IMR-90 (cell line): ENCODE results near the gene PNMA1. TPM values are rescaled to one million over a fixed set of nuclear protein-coding genes. Genes with fewer than 3 reads are reported as not detected.

ENCODE experiments used
- ATAC-seq: fragments of 200-7000 bp; cut with Tn5 transposase; 2 replicates; pipeline ENCODE4 v1.9.1; 2020; ENCODE audit warnings: low read depth, mild to moderate bottlenecking, moderate library complexity
- BruUV-seq: library from RNA; stranded (reverse); fragments of 400-500 nt; replicated peaks from 2 replicates; lab custom pipeline; 2021; lab: Mats Ljungman, UMichigan
- CTCF ChIA-PET: fragments of 300-600 bp; formaldehyde crosslinking; extraction: SDS; loops from one replicate; lab custom pipeline; 2021; ENCODE audit warnings: antibody characterized with exemption; lab: Yijun Ruan, JAX
- POLR2A ChIA-PET: fragments of 300-600 bp; sonication (Branson Sonifier 250); formaldehyde crosslinking; loops from one replicate; lab custom pipeline; 2022; ENCODE audit warnings: antibody characterized with exemption; ENCODE audit not compliant: unreplicated experiment; lab: Charles Lee
- DNase-seq: peaks from one replicate; pipeline ENCODE4 v3.0.0; 2013
- H2AFZ ChIP-seq: replicated peaks from 2 replicates; pipeline ENCODE3; 2013; ENCODE audit warnings: low read length, mild to moderate bottlenecking; ENCODE audit not compliant: poor library complexity
- H2AK5ac ChIP-seq: 2 replicates; pipeline ENCODE4 v1.6.1; 2013; ENCODE audit warnings: low read depth, low read length, inconsistent platforms
- H2AK9ac ChIP-seq: replicated peaks from 2 replicates; pipeline ENCODE3; 2013; ENCODE audit warnings: mild to moderate bottlenecking, low read depth, low read length, moderate library complexity; ENCODE audit not compliant: poor library complexity
- H2BK120ac ChIP-seq: 2 replicates; pipeline ENCODE4 v1.6.1; 2013; ENCODE audit warnings: low read depth, low read length, inconsistent platforms
- H2BK15ac ChIP-seq: 3 replicates; pipeline ENCODE4 v1.6.1; 2013; ENCODE audit warnings: low read depth, low read length, inconsistent platforms
- H2BK20ac ChIP-seq: 2 replicates; pipeline ENCODE4 v1.6.1; 2013; ENCODE audit warnings: low read depth, mild to moderate bottlenecking, inconsistent platforms, low read length, moderate library complexity
- H2BK5ac ChIP-seq: 2 replicates; pipeline ENCODE4 v1.6.1; 2013; ENCODE audit warnings: mild to moderate bottlenecking, low read depth, low read length, inconsistent platforms; ENCODE audit not compliant: poor library complexity, severe bottlenecking
- H3K14ac ChIP-seq: replicated peaks from 2 replicates; pipeline ENCODE4 v1.6.1; 2013; ENCODE audit warnings: low read depth, low read length, inconsistent platforms
- H3K18ac ChIP-seq: 2 replicates; pipeline ENCODE4 v1.6.1; 2013; ENCODE audit warnings: low read depth, low read length, control low read depth
- H3K23ac ChIP-seq: 2 replicates; pipeline ENCODE4 v1.6.1; 2013; ENCODE audit warnings: low read depth, low read length, inconsistent platforms
- H3K27ac ChIP-seq: 2 replicates; pipeline ENCODE4 v1.5.1; 2013; ENCODE audit warnings: mild to moderate bottlenecking, control low read depth, low read length; ENCODE audit not compliant: insufficient read depth
- H3K27me3 ChIP-seq: 2 replicates; pipeline ENCODE4 v1.6.1; 2013; ENCODE audit warnings: low read length; ENCODE audit not compliant: control insufficient read depth, insufficient read depth
- H3K36me3 ChIP-seq: 2 replicates; pipeline ENCODE4 v1.6.1; 2013; ENCODE audit warnings: low read length, mixed read lengths; ENCODE audit not compliant: control insufficient read depth, insufficient read depth
- H3K4ac ChIP-seq: 2 replicates; pipeline ENCODE4 v1.6.1; 2013; ENCODE audit warnings: low read depth, low read length, inconsistent platforms
- H3K4me1 ChIP-seq: 2 replicates; pipeline ENCODE4 v1.6.1; 2013; ENCODE audit warnings: low read length, mixed read lengths; ENCODE audit not compliant: control insufficient read depth, insufficient read depth
- H3K4me2 ChIP-seq: 2 replicates; pipeline ENCODE4 v1.6.1; 2013; ENCODE audit warnings: low read depth, mild to moderate bottlenecking, control low read depth, low read length, moderate library complexity
- H3K4me3 ChIP-seq: 2 replicates; pipeline ENCODE4 v1.5.1; 2013; ENCODE audit warnings: low read depth, mild to moderate bottlenecking, control low read depth, low read length, moderate library complexity; ENCODE audit not compliant: insufficient read depth
- H3K56ac ChIP-seq: 2 replicates; pipeline ENCODE4 v1.6.1; 2013; ENCODE audit warnings: low read length, inconsistent platforms; ENCODE audit not compliant: insufficient read depth; ENCODE audit errors: extremely low read depth
- H3K79me1 ChIP-seq, 2 experiments: 2 replicates each; pipeline ENCODE4 v1.6.1; 2013; ENCODE audit warnings: low read length in 2 of 2, inconsistent platforms in 1 of 2, low read depth in 1 of 2
- H3K9ac ChIP-seq: 2 replicates; pipeline ENCODE4 v1.6.1; 2013; ENCODE audit warnings: low read depth, low read length, control low read depth
- H3K9me1 ChIP-seq: 2 replicates; pipeline ENCODE4 v1.6.1; 2013; ENCODE audit warnings: low read length, inconsistent platforms; ENCODE audit not compliant: insufficient read depth
- H3K9me3 ChIP-seq: 2 replicates; pipeline ENCODE4 v1.6.1; 2013; ENCODE audit warnings: low read length; ENCODE audit not compliant: control insufficient read depth, insufficient read depth
- H4K20me1 ChIP-seq: 2 replicates; pipeline ENCODE4 v1.6.1; 2013; ENCODE audit warnings: low read length, inconsistent platforms; ENCODE audit not compliant: insufficient read depth
- H4K5ac ChIP-seq: 2 replicates; pipeline ENCODE4 v1.6.1; 2013; ENCODE audit warnings: mild to moderate bottlenecking, low read depth, low read length, control low read depth
- H4K8ac ChIP-seq, 2 experiments: 2 replicates each; pipeline ENCODE4 v1.6.1; 2013; ENCODE audit warnings: low read depth in 2 of 2, low read length in 2 of 2, control low read depth in 1 of 2, inconsistent platforms in 1 of 2
- H4K91ac ChIP-seq: 2 replicates; pipeline ENCODE4 v1.6.1; 2013; ENCODE audit warnings: low read depth, low read length, inconsistent platforms; ENCODE audit not compliant: insufficient read depth
- BHLHE40 ChIP-seq: fragments of 150-350 bp; IDR thresholded peaks from 2 replicates; pipeline ENCODE4 v1.6.1; 2016; ENCODE audit warnings: mild to moderate bottlenecking, low read depth, low read length
- CEBPB ChIP-seq: IDR thresholded peaks from 2 replicates; pipeline ENCODE4 v1.6.1; 2012; ENCODE audit warnings: low read depth, low read length, improper control_type of control experiment
- CTCF ChIP-seq: conservative IDR thresholded peaks from 2 replicates; pipeline ENCODE4 v1.5.1; 2012; ENCODE audit warnings: mild to moderate bottlenecking, low read depth, low read length, improper control_type of control experiment
- FOS ChIP-seq: fragments of 150-350 bp; IDR thresholded peaks from 2 replicates; pipeline ENCODE4 v1.6.1; 2016; ENCODE audit warnings: low read depth, low read length
- MAZ ChIP-seq: IDR thresholded peaks from 2 replicates; pipeline ENCODE4 v1.6.1; 2012; ENCODE audit warnings: low read depth, mild to moderate bottlenecking, low read length, improper control_type of control experiment, moderate library complexity, borderline replicate concordance
- WGBS, 2 experiments: methylation state at CpG; one replicate each; pipeline versions ENCODE4 v1.1.5 to v1.1.7; 2013; ENCODE audit warnings: missing lambda C conversion rate in 2 of 2; ENCODE audit not compliant: insufficient read length in 1 of 2; ENCODE audit errors: extremely low coverage in 2 of 2; 5-methylcytosine and 5-hydroxymethylcytosine counted together
- dilution Hi-C: fragments of 300-500 bp; cut with HindIII; formaldehyde crosslinking; loops from one replicate; pipeline ENCODE4 v1.14.3; 2018; ENCODE audit warnings: low sequenced_read_pairs; ENCODE audit not compliant: unreplicated experiment
- in situ Hi-C: fragments of 300-500 bp; cut with MboI; formaldehyde crosslinking; loops from 3 replicates; pipeline ENCODE4 v1.14.3; 2019; ENCODE audit warnings: low sequenced_read_pairs, inconsistent platforms, mixed read lengths
- intact Hi-C: fragments of 100-400 bp; cut with micrococcal nuclease; formaldehyde crosslinking; loops from 2 replicates; pipeline ENCODE4 v1.10.0; 2022
- polyA plus RNA-seq, 3 experiments: library from polyadenylated mRNA; depleted of rRNA; stranded (reverse); fragments of >200 nt; gene quantifications; 2 replicates each; pipeline ENCODE4 v1.2.3, GENCODE V29; 2012; ENCODE audit warnings: low replicate concordance in 1 of 3
- total RNA-seq: library from RNA; depleted of rRNA; stranded (reverse); fragments of >200 nt; gene quantifications from 2 replicates; pipeline ENCODE4 v1.2.3, GENCODE V29; 2012

PNMA1 gene
- total and polyA plus RNA-seq, 2 of the 4 experiments (the other 2 are of a cell fraction) = 6.5 to 28.2 TPM

GRCh38 chr14:73741386-73741875 lies 27.2 kb upstream of the PNMA1 start:
- peak; percentile 74 for ATAC-seq
- POLR2A ChIA-PET = interaction anchor here (0.6 to 1.2 kb wide), 2 partner anchors 16 to 18 kb away, joined by 3 to 5 read pairs; a partner anchor contains a TSS

More at GRCh38 chr14:73741386-73741875, 27.2 kb upstream of the PNMA1 start:
- Histone ChIP-seq H3K9me3 (no peaks in the 10 kb centered on the region), H3K79me1 (peaks cover 34 to 99% of the 10 kb centered on the region in 2 experiments), H2AK9ac (peak overlapping the region; percentile 83), H3K9ac (peak overlapping the region; percentile 74), H3K56ac (peak overlapping the region; percentile 72; the same call in 1 of the 2 replicates), H3K27me3 (no peaks in the 10 kb centered on the region), H4K20me1 (peaks cover 93% of the 10 kb centered on the region), H3K18ac (peak overlapping the region; percentile 47), H3K4me1 (peaks cover 58% of the 10 kb centered on the region), H3K23ac (peak overlapping the region; percentile 87), H2BK15ac (peak overlapping the region; percentile 66; the same call in 1 of the 3 replicates), H4K5ac (peak overlapping the region; percentile 60; the same call in 1 of the 2 replicates), H3K4me3 (peak overlapping the region; percentile 13; the same call in 1 of the 2 replicates), H3K9me1 (peaks cover 47% of the 10 kb centered on the region), H2BK5ac (peak overlapping the region; percentile 80), H4K8ac (peak overlapping the region; percentile 9 to 87; a peak in 3 of 4 replicates), H2AK5ac (peak overlapping the region; percentile 79), H2BK20ac (peak overlapping the region; percentile 21; the same call in 1 of the 2 replicates), H3K14ac (peak overlapping the region; percentile 84), H4K91ac (peak overlapping the region; percentile 74), H3K4me2 (peak overlapping the region; percentile 93), H3K4ac (peak overlapping the region; percentile 95), H3K27ac (peak overlapping the region; percentile 87), H2AFZ (peak overlapping the region; percentile 87), H2BK120ac (peak overlapping the region; percentile 78), H3K36me3 (peaks cover 24% of the 10 kb centered on the region)
- DNase-seq = peak; percentile 66
- BruUV-seq = no TSS peak
- intact Hi-C loops (no loop called here), in situ Hi-C loops (no loop called here), dilution Hi-C loops (no loop called here)
- 15% methylated on average over 4 of the region's 12 CpGs; no CpG with 5 or more reads in 1 of the 2 experiments for WGBS, 2 experiments
- TF ChIP-seq CTCF (0 out of 2 replicates have a peak, but pooled peaks have one; percentile 9), BHLHE40 (peak; percentile 25; the same call in 1 of the 2 replicates), CEBPB (no peak), FOS (peak; percentile 65), MAZ (peak; percentile 89)
- CTCF ChIA-PET = interaction anchor here (1.8 kb wide), 1 partner anchor 12 kb away, joined by 12 read pairs; no protein-coding TSS in a partner anchor
